Osteoblast (primary cell): Measurements from ENCODE around the gene SORCS3. TPM values are rescaled to one million over a fixed set of nuclear protein-coding genes. Genes with fewer than 3 reads are reported as not detected.

Experiments
- DNase-seq: peaks from one replicate; pipeline ENCODE4 v3.0.0; 2011; ENCODE audit warnings: low spot score, mixed read lengths; ENCODE audit not compliant: insufficient read length; ENCODE audit errors: missing footprints
- H2AFZ ChIP-seq: 2 replicates; pipeline ENCODE4 v1.6.0; 2011; ENCODE audit warnings: mild to moderate bottlenecking, low read length
- H3K27ac ChIP-seq: 2 replicates; pipeline ENCODE4 v1.5.1; 2011; ENCODE audit warnings: mild to moderate bottlenecking, low read depth, low read length, moderate library complexity
- H3K27me3 ChIP-seq: 2 replicates; pipeline ENCODE4 v1.6.0; 2012; ENCODE audit warnings: mild to moderate bottlenecking, control low read depth, inconsistent platforms, low read length, moderate library complexity; ENCODE audit not compliant: insufficient read depth
- H3K36me3 ChIP-seq: 2 replicates; pipeline ENCODE4 v1.5.1; 2011; ENCODE audit warnings: mild to moderate bottlenecking, low read length, control low read depth, moderate library complexity; ENCODE audit not compliant: insufficient read depth
- H3K4me1 ChIP-seq: 2 replicates; pipeline ENCODE4 v1.5.1; 2011; ENCODE audit warnings: mild to moderate bottlenecking, low read length, control low read depth, moderate library complexity; ENCODE audit not compliant: insufficient read depth
- H3K4me2 ChIP-seq: 2 replicates; pipeline ENCODE4 v1.6.0; 2011; ENCODE audit warnings: mild to moderate bottlenecking, low read length; ENCODE audit not compliant: insufficient read depth
- H3K4me3 ChIP-seq: fragments of 200-600 bp; sonication (generic); 3 replicates; pipeline ENCODE4 v1.5.1; 2012; ENCODE audit warnings: mild to moderate bottlenecking, low read length, inconsistent platforms; ENCODE audit not compliant: insufficient read depth
- H3K79me2 ChIP-seq: 2 replicates; pipeline ENCODE4 v1.6.0; 2012; ENCODE audit warnings: mild to moderate bottlenecking, low read length, control low read depth, inconsistent platforms; ENCODE audit not compliant: insufficient read depth
- H3K9me3 ChIP-seq: 2 replicates; pipeline ENCODE4 v1.5.1; 2011; ENCODE audit warnings: low read depth, low read length, control low read depth
- H4K20me1 ChIP-seq: 2 replicates; pipeline ENCODE4 v1.6.0; 2012; ENCODE audit warnings: mild to moderate bottlenecking, low read length, control low read depth; ENCODE audit not compliant: insufficient read depth
- total RNA-seq: library from RNA; depleted of rRNA; stranded (reverse); fragments of >200 nt; gene quantifications from 2 replicates; pipeline ENCODE4 v1.2.3, GENCODE V29; 2012
- TF ChIP-seq, protein P1 (sequence below): IDR thresholded peaks from 2 replicates; pipeline ENCODE4 v1.5.1; 2011; ENCODE audit warnings: mild to moderate bottlenecking, low read depth, low read length, moderate library complexity; ENCODE audit errors: extremely low read depth

Gene SORCS3
- total RNA-seq, 1 donor = not detected

- no peaks in the 10 kb centered on the region for H3K36me3 ChIP-seq
- H4K20me1 ChIP-seq = no peaks in the 10 kb centered on the region
- peaks cover 2% of the 10 kb centered on the region for H3K9me3 ChIP-seq
- no peaks in the 10 kb centered on the region for H3K27me3 ChIP-seq
- H3K4me2 ChIP-seq = no peak overlapping the region
- no peak overlapping the region for H2AFZ ChIP-seq
- no peak overlapping the region for H3K4me3 ChIP-seq
- no peak for DNase-seq
- H3K27ac ChIP-seq = no peak overlapping the region
- TF ChIP-seq, protein P1, sequence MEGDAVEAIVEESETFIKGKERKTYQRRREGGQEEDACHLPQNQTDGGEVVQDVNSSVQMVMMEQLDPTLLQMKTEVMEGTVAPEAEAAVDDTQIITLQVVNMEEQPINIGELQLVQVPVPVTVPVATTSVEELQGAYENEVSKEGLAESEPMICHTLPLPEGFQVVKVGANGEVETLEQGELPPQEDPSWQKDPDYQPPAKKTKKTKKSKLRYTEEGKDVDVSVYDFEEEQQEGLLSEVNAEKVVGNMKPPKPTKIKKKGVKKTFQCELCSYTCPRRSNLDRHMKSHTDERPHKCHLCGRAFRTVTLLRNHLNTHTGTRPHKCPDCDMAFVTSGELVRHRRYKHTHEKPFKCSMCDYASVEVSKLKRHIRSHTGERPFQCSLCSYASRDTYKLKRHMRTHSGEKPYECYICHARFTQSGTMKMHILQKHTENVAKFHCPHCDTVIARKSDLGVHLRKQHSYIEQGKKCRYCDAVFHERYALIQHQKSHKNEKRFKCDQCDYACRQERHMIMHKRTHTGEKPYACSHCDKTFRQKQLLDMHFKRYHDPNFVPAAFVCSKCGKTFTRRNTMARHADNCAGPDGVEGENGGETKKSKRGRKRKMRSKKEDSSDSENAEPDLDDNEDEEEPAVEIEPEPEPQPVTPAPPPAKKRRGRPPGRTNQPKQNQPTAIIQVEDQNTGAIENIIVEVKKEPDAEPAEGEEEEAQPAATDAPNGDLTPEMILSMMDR = no peak
- H3K4me1 ChIP-seq = no peaks in the 10 kb centered on the region
- no peaks in the 10 kb centered on the region for H3K79me2 ChIP-seq
These were observed 444.9 kb downstream of the SORCS3 start for GRCh38 chr10:105085980-105086379.

DNA sequence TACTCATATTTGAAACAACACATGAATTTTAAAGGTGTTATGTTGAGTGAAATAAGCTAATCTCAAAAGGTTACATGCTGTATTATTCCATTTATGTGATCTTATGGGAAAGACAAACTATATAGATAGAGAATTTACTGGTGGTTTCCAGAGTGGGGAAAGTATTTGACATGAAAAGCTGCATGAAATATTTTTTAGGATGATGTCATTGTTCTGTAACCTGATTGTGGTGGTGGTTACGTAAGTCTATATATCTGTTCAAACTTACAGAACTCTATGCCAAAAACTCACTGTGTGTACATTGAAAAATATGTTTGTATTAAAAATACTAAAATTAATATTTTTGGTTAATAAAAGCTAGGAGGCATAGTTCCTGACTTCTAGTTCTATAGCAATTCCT lies 453.0 kb downstream of the SORCS3 start:
- no peaks in the 10 kb centered on the region for H3K79me2 ChIP-seq
- no peaks in the 10 kb centered on the region for H3K27me3 ChIP-seq
- no peak for DNase-seq
- no peak overlapping the region for H3K27ac ChIP-seq
- H4K20me1 ChIP-seq = no peaks in the 10 kb centered on the region
- H3K4me1 ChIP-seq = no peaks in the 10 kb centered on the region
- no peaks in the 10 kb centered on the region for H3K36me3 ChIP-seq
- no peak overlapping the region for H2AFZ ChIP-seq
- H3K4me3 ChIP-seq = no peak overlapping the region
- no peak overlapping the region for H3K4me2 ChIP-seq
- TF ChIP-seq, protein P1 = no peak
- H3K9me3 ChIP-seq = no peaks in the 10 kb centered on the region

DNA sequence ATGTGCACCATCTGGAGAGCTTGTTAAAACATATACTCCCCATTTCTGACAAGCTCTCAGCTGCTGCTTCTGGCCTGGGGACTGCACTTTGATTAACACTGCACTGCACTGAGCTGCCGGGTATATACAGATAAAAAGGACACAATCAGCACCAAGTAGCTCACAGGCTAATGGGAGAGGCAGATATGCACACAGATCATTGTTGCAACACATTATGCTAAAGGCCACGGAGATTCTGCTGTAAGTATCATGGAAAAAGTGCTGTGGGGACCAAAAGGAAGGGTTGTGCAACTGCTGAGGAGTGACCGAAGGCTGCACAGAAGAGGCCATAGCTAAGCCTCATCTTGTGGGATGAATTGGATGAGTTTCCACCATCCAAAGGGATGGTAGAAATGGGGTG lies 455.2 kb downstream of the SORCS3 start:
- Histone ChIP-seq H3K79me2 (no peaks in the 10 kb centered on the region), H2AFZ (no peak overlapping the region), H3K4me1 (no peaks in the 10 kb centered on the region), H3K27ac (no peak overlapping the region), H3K4me3 (no peak overlapping the region), H3K27me3 (no peaks in the 10 kb centered on the region), H3K36me3 (no peaks in the 10 kb centered on the region), H3K9me3 (no peaks in the 10 kb centered on the region), H3K4me2 (no peak overlapping the region), H4K20me1 (no peaks in the 10 kb centered on the region)
- TF ChIP-seq, protein P1 = no peak
- no peak for DNase-seq

GRCh38 chr10:105102977-105103376 lies 461.9 kb downstream of the SORCS3 start:
- no peak for DNase-seq
- H2AFZ ChIP-seq = no peak overlapping the region
- H3K4me2 ChIP-seq = no peak overlapping the region
- peaks cover 3% of the 10 kb centered on the region for H3K9me3 ChIP-seq
- H3K4me1 ChIP-seq = no peaks in the 10 kb centered on the region
- H3K27ac ChIP-seq = no peak overlapping the region
- H4K20me1 ChIP-seq = no peaks in the 10 kb centered on the region
- H3K36me3 ChIP-seq = no peaks in the 10 kb centered on the region
- no peak overlapping the region for H3K4me3 ChIP-seq
- TF ChIP-seq, protein P1 = no peak
- H3K79me2 ChIP-seq = no peaks in the 10 kb centered on the region
- H3K27me3 ChIP-seq = no peaks in the 10 kb centered on the region
